CD4-positive, alpha-beta T cell treated with Interleukin-12 subunit alpha and Interleukin-12 subunit beta, for 1 hour (primary cell): ENCODE measurements around the gene MAN2B1.
A peak's percentile ranks its signal among the peaks of the same experiment; 100 is the strongest.
"Not testable (repeated sequence)": the region's sequence is repeated elsewhere in the genome, so short reads cannot be mapped to it uniquely, and the experiment has no call there.

Source experiments
- DNase-seq: peaks from one replicate; pipeline ENCODE4 v3.0.0-alpha.2; 2020

Gene MAN2B1

DNA sequence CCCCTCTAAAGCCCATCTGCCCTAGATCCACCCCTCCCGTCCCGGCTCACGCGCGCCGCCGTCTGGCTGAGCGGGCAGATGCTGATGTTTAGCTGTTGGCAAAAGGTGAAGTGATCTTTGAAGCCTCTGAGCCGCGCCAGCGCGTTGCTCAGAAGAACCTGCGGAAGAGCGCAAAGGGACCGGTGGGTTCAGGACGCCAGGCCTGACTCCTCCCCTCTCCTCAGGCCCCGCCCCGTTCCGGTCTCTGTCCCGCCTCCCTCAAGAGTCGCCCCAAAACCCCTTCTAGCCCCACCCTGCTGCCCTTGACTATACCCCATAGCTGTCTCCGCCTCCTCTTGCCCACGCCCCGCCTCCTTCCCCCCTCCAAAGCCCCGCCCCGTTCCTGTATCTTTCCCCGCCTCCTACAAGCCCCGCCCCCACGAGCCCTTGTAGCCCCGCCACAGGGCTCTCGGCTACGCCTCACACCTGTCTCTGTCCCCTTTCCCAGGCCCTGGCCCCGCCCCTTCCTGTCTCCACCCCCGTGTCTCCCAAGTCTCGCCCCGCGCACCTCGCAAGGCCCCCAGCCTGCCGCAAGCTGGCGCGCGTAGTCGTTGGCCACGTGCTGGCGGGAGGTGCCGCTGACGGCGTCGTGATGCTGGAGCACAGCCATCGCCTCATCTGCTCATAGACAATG lies 9.5 kb downstream of the MAN2B1 start:
- DNase-seq = no peak

DNA sequence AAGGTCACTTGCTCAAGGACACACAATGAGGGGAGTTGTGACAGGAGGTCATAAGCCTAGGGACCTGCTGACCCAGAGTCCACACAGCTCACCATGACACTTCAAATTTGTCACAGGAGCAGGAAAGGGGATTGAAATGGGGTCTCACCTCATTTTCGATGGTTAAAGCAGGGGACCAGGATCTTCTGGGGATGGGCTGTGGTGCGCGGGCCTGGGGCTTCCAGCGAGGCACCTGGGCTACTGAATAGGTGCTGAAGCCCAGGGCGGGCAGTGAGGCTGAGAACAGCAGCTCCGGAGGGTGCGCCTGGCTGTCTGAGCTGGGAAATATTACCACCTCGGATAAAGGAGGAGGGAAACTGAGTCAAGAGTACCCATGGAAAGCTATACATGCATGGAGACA lies 11.0 kb downstream of the MAN2B1 start:
- DNase-seq = no peak

DNA sequence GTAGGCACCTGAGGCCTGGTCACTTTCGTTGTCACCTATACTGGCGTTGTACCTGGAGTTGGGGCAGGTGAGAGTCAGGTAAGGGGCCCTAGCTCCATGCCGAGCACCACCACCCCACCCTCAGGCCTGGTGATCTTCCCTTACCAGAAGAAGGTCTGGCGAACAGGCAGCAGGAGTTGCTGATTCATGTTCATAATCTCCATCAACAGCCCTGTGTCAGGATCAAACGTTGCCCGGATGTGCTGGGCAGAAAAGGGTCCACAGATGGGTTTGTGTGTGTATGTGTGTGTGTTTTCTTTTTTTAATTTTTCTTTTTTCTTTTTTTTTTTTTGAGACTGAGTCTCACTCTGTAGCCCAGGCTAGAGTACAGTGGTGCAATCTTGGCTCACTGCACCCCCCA lies 14.3 kb downstream of the MAN2B1 start:
- DNase-seq = no peak

DNA sequence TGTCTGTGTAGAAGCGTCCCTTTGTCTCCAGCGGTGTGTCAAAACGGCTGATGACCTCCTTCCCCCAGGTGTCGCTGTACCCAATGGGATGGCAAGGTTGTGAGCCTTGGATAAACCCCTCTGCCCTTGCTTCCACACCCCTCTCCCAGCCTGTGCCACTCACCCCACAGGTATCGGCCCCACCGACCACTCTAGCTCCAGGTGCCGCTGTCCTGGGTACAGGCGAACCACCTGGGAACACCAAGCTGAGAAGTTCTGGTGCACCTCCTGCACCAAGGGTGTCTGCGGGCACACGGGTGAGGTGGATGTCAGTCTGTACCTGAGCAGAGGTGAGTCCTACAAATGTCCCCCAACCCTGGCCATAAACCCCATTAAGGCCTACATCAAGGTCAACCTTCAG lies 16.6 kb downstream of the MAN2B1 start:
- no peak for DNase-seq

DNA sequence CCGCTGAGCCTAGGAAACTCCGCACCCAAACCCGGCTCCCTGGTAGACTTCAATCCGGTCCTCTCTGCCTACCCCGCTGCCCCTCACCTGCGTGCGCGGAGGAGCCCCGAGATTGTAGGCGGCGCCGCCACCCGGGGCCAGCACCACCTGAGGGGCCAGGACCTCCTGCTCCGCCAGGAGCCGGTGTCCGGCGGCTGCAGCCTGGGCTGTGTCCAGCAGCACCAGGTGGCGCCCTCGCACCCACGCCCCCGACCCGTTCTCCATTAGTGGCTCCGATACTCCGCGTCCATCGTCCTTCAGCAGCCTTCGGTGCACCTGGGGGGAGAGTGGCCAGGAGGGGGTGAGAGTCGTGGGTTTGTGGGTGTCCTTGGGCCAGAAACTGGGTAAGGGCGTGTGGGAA lies 18.5 kb downstream of the MAN2B1 start:
- DNase-seq = no peak

DNA sequence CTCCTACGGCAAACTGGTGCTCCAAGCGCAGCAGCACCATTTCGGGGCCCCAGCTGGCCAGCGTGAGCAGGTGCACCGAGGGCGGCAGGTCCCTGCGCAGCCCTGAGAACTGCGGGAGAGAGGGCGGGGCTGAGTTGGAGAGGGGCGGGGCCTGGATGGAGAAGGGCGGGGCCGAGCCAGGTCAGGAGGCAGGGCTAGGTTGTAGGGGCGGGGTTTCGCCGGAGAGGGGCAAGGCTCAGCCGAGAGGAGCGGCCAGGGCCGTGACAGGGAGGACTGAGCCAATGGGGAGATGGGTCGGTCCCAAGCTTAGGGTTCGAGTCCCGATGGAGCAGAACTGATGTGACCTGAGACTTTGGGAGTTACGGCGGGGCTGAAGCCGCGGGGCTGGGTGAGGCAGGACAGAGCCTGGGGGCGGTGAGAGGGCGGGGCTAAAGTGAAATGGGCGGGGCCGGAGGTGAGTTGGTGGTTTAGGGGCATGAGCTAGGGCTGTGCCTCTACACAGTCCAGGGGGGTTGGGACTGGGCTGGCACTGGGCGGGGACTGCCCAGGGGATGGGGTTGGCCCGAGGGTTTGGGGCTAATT lies 19.0 kb downstream of the MAN2B1 start:
- DNase-seq = peak; percentile 40

DNA sequence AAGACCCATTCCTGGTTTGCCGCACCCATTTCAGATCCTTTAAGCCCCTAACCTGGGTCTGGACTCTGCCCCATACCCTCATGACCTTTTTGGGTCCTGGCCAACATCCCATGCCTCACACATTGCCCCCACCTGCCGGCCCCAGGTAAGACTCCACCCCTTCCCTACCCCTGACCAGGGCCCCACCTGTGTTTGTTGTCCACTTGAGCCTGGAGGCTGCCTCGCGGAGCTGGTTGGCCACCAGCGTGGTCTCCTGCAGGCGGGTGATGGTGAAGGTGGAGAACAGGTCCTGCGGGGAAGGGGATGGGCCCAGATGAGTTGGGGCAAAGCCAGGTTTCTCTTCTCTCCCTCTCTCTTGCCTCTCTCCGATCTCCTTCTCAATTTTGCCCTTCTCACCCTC lies 19.5 kb downstream of the MAN2B1 start:
- no peak for DNase-seq

DNA sequence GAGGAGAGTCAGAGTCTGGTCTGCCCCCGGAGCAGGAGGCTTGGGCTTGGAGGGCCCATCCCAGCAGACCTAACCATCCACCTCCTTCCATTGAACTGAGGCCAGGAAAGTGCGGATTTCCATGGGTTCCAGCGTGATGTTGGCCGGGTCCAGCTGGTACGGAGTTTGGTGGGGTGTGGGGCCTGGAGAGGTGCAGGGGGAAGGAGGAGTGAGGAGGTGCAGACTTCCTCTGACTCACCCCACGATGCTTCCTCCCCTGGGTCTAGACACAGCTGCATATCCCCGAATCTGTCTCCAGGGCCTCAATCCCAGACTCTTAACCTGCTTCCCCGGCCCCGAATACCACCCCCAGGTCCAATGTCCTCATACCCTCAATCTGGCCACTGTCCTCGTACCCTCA lies 20.0 kb downstream of the MAN2B1 start:
- DNase-seq = no peak

DNA sequence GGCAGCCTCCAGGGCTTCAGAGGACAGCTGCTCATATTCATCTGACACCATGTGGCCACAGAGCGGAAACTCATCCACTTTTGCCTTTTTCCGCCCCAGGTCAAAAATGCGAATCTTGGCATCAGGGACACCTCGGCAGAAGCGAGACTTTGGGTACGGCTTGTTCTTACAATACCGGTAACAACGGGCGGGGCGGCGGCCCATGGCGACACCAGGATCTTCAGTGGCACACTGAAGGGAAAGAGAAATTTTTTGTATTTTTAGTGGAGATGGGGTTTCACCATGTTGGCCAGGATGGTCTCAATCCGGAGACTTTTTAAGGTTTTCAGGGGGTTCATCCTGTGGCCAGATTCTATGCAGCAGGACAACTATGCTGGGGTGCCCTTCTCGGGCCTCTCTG lies 22.8 kb downstream of the MAN2B1 start:
- DNase-seq = not testable (repeated sequence)

DNA sequence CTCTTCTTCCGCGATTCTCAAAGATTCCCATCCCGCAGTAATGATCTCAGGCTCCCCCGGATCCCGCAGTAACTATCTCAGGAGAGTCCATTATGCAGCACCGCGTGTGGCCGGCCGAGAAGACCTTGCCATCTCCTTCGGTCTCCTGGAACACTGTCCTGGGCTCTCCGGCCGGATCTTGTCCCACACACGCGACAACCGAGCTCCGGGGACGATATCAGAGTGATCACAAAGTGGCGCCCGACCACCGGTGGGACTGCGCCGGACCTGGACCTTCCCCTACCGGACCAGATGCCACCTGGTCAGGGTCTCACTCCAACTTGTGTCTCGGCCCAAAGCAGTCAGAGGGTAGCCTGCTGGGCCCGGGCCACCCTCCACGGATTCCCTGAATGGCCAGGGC lies 24.0 kb downstream of the MAN2B1 start:
- no peak for DNase-seq

DNA sequence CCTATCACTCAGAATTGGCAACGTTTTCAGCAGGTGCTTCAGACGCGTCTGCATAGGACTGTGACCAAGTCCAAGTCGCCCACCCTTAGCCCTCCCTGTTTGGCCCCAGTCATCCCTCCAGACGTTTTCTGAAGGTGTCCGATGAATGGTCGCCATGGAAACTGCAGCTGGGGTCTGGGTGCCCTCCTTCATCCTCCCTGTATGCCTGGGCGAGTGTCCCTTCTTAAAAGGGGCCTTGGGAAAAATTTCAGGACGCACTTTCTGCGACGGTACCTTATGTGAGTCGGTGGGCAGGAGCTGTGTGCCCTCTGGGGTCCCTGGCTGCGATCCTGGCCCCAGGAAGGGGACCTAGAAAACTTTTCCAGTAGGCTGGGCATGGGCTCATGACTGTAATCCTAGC lies 25.1 kb downstream of the MAN2B1 start:
- no peak for DNase-seq

DNA sequence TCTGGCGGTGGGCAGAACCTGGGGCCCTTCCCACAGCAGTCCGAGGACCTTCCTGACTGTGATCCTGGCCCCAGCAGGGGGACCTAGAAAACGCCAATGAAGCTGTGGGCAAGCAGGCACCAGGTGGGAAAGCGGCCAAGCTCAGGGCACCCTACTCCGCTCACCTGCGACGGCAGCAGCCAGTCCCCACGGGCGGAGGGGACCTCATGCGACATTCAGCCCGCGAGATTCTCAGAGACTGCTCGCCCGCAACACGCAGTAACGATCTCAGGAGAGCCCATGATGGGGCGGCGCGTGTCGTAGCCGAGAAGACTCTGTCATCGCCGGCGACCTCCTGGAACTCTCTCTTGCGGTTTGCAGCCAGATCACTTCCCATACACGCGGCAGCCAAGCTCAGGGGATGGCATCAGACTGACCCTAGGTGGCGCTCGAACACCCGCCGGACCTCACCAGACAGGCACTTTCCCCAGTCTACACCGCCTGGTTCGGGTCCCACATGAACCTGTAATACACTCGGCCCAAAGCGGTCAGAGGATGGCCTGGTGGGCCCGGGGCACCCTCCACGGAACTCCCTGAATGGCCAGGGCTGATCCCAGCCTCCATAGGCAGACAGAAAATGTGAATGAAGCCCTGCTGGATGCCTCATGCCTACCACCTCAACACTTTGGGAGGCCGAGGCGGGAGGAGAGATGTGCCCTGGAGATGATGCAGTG lies 26.5 kb downstream of the MAN2B1 start:
- peak; percentile 87 for DNase-seq

DNA sequence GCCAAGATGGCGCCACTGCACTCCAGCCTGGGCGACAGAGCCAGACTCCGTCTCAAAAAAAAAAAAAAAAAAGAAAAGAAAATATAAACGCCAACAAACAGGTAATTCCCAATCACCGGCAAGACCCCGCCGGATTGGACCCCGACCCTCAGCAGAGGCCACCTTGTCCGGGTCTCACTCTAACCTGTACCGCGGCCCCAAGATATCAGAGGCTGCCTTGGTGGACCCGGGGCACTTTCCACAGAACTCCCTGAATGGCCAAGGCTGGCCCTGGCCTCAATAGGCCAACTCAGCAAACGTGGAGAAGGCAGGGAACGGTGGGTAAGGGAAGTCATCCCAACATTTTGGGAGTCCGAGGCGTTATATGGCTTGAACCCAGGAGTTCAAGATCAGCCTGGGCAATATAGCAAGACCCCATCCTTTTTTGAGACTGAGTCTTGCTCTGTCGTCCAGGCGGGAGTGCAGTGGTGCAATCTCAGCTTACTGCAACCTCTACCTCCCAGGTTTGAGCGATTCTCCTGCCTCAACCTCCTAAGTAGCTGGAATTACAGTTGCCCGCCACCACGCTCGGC lies 27.8 kb downstream of the MAN2B1 start:
- DNase-seq = no peak

DNA sequence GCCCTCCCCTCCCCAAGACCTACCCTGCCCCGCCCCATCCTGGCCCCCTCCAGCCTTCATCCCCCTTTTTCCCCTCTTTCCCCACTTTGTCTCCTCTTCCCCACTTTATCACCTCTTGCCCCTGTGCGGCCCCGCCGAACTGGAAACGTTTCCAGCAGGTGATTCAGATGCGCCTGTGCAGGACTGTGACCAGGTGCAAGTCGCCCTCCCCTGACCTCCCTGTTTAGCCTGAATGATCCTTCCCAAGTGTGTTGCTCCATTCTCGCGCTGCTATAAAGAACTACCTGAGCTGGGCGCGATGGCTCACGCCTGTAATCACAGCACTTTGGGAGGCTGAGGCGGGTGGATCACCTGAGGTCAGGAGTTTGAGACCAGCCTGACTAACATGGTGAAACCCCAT lies 29.9 kb downstream of the MAN2B1 start:
- no peak for DNase-seq

DNA sequence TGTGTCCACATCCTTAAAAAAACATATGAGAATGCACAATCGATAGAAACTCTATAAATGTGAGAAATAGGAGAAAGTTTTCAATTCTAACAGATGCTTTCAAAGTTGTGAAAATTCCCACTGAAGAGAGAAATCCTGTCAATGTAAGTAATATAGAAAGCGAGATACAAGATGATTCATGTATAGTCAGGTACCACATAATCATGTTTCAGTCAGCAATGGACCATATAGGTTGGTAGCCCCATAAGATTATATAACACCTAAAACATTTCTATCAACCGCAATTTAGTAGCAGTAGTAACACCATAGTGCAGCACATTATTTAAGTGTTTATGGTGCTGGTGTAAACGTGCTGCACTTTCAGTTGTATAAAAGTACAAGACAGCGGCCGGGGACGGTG lies 37.3 kb downstream of the MAN2B1 start:
- DNase-seq = no peak

DNA sequence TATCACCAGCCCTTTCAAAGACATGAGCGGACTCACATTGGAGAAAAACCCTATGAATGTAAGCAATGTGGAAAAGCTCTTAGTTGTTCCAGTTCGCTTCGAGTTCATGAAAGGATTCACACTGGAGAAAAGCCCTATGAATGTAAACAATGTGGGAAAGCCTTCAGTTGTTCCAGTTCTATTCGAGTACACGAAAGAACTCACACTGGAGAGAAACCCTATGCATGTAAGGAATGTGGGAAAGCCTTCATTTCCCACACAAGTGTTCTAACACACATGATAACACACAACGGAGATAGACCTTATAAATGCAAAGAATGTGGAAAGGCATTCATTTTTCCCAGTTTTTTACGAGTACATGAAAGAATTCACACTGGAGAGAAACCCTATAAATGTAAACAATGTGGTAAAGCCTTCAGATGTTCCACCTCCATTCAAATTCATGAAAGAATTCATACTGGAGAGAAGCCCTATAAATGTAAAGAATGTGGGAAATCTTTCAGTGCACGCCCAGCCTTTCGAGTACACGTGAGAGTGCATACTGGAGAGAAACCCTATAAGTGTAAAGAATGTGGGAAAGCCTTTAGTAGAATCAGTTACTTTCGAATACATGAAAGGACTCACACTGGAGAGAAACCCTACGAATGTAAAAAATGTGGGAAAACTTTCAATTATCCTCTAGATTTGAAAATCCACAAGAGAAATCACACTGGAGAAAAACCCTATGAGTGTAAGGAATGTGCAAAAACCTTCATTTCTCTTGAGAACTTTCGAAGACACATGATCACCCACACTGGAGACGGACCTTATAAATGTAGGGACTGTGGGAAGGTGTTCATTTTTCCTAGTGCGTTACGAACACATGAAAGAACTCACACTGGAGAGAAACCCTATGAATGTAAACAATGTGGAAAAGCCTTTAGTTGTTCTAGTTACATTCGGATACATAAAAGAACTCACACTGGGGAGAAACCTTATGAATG lies 38.2 kb downstream of the MAN2B1 start:
- no peak for DNase-seq

DNA sequence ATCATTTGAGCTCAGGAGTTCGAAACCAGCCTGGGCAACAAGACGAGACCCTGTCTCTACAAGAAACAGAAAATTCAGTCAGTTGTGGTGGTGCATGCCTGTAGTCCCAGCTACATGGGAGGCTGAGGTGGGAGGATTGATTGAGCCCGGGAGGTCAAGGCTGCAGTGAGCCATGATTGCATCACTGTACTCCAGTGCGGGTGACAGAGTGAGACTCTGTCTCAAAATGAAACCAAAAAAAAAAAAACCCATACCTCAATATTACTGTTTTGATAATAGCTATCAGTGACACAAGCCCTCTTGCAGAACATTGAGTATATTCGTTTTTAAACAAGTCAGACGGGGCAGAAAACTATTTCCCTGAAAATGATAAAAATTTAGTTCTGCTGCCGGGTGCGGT lies 39.6 kb downstream of the MAN2B1 start:
- no peak for DNase-seq

DNA sequence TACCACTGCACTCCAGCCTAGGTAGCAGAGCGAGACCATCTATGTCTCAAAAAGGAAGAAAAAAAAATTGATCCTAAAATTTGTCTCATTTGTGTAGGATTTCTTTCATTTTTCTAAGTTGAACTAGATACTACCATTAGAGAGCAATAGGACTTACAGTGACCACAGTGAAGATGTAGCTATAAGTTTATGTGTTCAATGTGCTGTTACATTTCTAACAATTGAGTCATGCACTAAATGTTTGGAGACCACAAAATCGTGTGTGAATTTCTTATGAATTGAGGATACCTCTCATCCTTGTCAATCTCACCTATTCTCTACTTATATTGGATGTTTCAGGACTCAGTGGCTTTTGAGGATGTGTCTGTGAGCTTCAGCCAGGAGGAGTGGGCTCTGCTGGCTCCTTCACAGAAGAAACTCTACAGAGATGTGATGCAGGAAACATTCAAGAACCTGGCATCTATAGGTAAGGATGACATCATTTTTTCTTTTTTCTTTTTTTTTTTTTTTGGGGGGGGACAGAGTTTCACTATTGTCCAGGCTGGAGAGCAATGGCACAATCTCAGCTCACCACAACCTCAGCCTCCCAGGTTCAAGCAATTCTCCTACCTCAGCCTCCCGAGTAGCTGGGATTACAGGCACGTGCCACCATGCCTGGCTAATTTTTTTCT lies 43.0 kb downstream of the MAN2B1 start:
- DNase-seq = no peak

DNA sequence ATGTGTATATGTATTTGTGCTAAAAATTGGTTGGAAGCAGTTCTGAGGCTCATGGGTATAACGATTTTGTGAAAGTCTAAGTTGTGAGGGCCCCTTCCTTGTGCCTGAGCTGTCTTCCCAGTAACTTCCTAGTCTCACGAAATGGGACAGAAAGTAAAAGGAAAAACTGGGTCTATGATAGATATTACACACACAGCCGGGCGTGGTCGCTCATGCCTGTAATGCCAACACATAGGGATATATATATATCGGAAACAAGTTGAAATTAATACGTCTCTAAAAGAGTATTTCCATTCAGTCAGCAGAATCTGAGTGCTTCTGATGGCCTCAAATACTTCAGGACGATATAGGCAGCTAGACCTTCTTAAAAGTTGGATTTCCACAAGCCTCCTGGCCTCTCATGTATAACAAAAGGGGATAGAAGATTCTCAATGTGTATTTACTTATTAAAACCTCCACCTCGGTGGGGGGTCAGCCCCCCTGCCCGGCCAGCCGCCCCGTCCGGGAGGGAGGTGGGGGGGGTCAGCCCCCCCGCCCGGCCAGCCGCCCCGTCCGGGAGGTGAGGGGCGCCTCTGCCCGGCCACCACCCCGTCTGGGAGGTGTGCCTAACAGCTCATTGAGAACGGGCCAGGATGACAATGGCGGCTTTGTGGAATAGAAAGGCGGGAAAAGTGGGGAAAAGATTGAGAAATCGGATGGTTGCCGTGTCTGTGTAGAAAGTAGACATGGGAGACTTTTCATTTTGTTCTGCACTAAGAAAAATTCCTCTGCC lies 45.1 kb downstream of the MAN2B1 start:
- not testable (repeated sequence) for DNase-seq

DNA sequence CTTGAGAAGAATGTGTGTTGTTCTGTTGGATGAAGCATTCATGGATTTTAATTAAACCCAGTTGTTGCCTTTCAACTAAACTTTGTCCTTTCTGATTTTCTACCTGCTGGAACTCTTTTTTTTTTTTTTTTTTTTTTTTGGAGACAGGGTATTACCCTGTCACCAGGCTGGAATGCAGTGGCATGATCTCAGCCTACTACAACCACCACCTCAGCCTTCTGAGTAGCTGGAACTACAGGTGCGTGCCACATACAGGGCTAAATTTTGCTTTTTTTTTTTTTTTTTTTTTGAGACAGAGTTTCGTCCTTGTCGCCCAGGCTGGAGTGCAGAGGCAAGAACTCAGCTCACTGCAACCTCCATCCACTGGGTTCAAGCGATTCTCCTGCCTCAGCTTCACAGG lies 48.9 kb downstream of the MAN2B1 start:
- no peak for DNase-seq

DNA sequence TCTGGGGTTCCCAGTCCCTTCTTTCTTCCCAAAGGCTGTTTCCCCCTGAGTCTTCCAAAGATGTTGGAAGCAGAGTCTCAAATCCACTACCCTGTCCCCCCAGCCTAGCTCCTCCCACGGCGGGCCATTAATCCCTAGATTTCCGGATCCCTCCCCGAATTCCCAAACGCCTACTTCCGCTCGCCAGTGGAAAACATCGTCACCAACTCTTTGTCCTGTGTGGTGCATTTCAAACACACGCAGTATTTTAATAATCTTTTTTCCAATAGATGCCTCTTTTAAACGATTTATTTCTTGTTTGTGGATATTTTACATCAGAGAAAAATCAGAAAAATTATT lies 55.2 kb downstream of the MAN2B1 start:
- no peak for DNase-seq
